GM12878 (cell line): ENCODE results near the gene ECSIT. TPM values are rescaled to one million over a fixed set of nuclear protein-coding genes. Genes with fewer than 3 reads are reported as not detected.

Experiments used
- BACH1 ChIP-seq: fragments of 450-650 bp; IDR thresholded peaks from 2 replicates; pipeline ENCODE4 v1.6.1; 2017; ENCODE audit warnings: mild to moderate bottlenecking, borderline replicate concordance
- BMI1 ChIP-seq: fragments of 450-650 bp; IDR thresholded peaks from 2 replicates; pipeline ENCODE4 v1.6.1; 2016; ENCODE audit warnings: mild to moderate bottlenecking, moderate library complexity, borderline replicate concordance
- CHD1 ChIP-seq: IDR thresholded peaks from 2 replicates; pipeline ENCODE4 v1.6.1; 2012; ENCODE audit warnings: low read depth, low read length, improper control_type of control experiment
- CHD2 ChIP-seq: IDR thresholded peaks from 2 replicates; pipeline ENCODE4 v1.6.1; 2011; ENCODE audit warnings: low read depth, low read length, improper control_type of control experiment, borderline replicate concordance
- EED ChIP-seq: sonication (generic); IDR thresholded peaks from 2 replicates; pipeline ENCODE4 v1.6.1; 2016; ENCODE audit warnings: antibody characterized with exemption, low read depth
- FOXK2 ChIP-seq: fragments of 450-650 bp; IDR thresholded peaks from 2 replicates; pipeline ENCODE4 v1.6.1; 2017; ENCODE audit warnings: mild to moderate bottlenecking, moderate library complexity
- FOXM1 ChIP-seq: IDR thresholded peaks from 2 replicates; pipeline ENCODE4 v1.6.1; 2012; ENCODE audit warnings: low read depth, mild to moderate bottlenecking, inconsistent platforms, low read length, moderate library complexity
- IKZF1 ChIP-seq: fragments of 450-650 bp; conservative IDR thresholded peaks from 2 replicates; pipeline ENCODE4 v1.6.1; 2017; ENCODE audit warnings: antibody characterized with exemption, mild to moderate bottlenecking
- KAT2A ChIP-seq: conservative IDR thresholded peaks from 2 replicates; pipeline ENCODE4 v1.6.1; 2011; ENCODE audit warnings: low read depth, low read length; ENCODE audit not compliant: control insufficient read depth
- MEF2B ChIP-seq: fragments of 450-650 bp; IDR thresholded peaks from 2 replicates; pipeline ENCODE4 v1.6.1; 2018; ENCODE audit warnings: mild to moderate bottlenecking, moderate library complexity; ENCODE audit not compliant: partially characterized antibody, poor library complexity, severe bottlenecking
- NBN ChIP-seq: fragments of 450-650 bp; IDR thresholded peaks from 2 replicates; pipeline ENCODE4 v1.6.1; 2016
- POLR2A ChIP-seq: IDR thresholded peaks from 2 replicates; pipeline ENCODE4 v1.6.1; 2011; ENCODE audit warnings: low read depth, mild to moderate bottlenecking, low read length
- POLR2AphosphoS2 ChIP-seq: IDR thresholded peaks from 2 replicates; pipeline ENCODE4 v1.6.1; 2011; ENCODE audit warnings: low read depth, mild to moderate bottlenecking, low read length, improper control_type of control experiment, moderate library complexity
- RFX5 ChIP-seq: IDR thresholded peaks from 2 replicates; pipeline ENCODE4 v1.6.1; 2011; ENCODE audit warnings: low read depth, low read length, improper control_type of control experiment
- STAT3 ChIP-seq: IDR thresholded peaks from 2 replicates; pipeline ENCODE4 v1.6.1; 2011; ENCODE audit warnings: low read depth, low read length, improper control_type of control experiment
- ZNF217 ChIP-seq: fragments of 450-650 bp; IDR thresholded peaks from 2 replicates; pipeline ENCODE4 v1.6.1; 2017; ENCODE audit warnings: antibody characterized with exemption, mild to moderate bottlenecking
- ZNF384 ChIP-seq: IDR thresholded peaks from 2 replicates; pipeline ENCODE4 v1.6.1; 2012; ENCODE audit warnings: low read depth, mild to moderate bottlenecking, low read length, improper control_type of control experiment, borderline replicate concordance
- ZNF622 ChIP-seq: fragments of 450-650 bp; IDR thresholded peaks from 2 replicates; pipeline ENCODE4 v1.6.1; 2017; ENCODE audit warnings: mild to moderate bottlenecking, inconsistent platforms
- polyA plus RNA-seq, 11 experiments: library from polyadenylated mRNA; depleted of rRNA in 4 of 11; unstranded in 6 of 11; stranded (reverse) in 5 of 11; fragments of >200 nt; fragmentation: Nextera tagmentation in 4 of 11; fragmentation: Illumina TruSeq in 1 of 11; extraction: Ambion mirVana in 4 of 11; extraction: Trizol in 1 of 11; gene quantifications; 1 replicate in 1 of 11; 2 replicates in 10 of 11; pipeline versions ENCODE4 v1.2.1 to v1.2.3, GENCODE V29; 2011 to 2016; ENCODE audit warnings: inconsistent platforms in 2 of 11, missing spikeins in 2 of 11, low read depth in 1 of 11
- total RNA-seq, 4 experiments: library from RNA; depleted of rRNA in 3 of 4; stranded (reverse); fragments of >200 nt in 3 of 4; fragmentation: Illumina TruSeq in 1 of 4; extraction: Trizol in 1 of 4; gene quantifications; 2 replicates each; pipeline versions ENCODE4 v1.2.1 to v1.2.3, GENCODE V29; 2013 to 2021
- TF ChIP-seq, protein P1 (sequence below): fragments of 450-650 bp; formaldehyde crosslinking; IDR thresholded peaks from 2 replicates; pipeline ENCODE4 v1.4.0; 2022; ENCODE audit warnings: mild to moderate bottlenecking, moderate library complexity
- TF ChIP-seq, protein P2 (sequence below): fragments of 450-650 bp; IDR thresholded peaks from 2 replicates; pipeline ENCODE4 v1.6.1; 2017; ENCODE audit warnings: low read depth, mild to moderate bottlenecking, moderate library complexity
- TF ChIP-seq, protein P3 (sequence below): IDR thresholded peaks from 2 replicates; pipeline ENCODE4 v1.6.1; 2011; ENCODE audit warnings: mild to moderate bottlenecking, low read depth, low read length, moderate library complexity; ENCODE audit not compliant: insufficient replicate concordance
- TF ChIP-seq, protein P4 (sequence below): fragments of 450-650 bp; IDR thresholded peaks from 2 replicates; pipeline ENCODE4 v1.6.1; 2017; ENCODE audit warnings: mild to moderate bottlenecking, moderate library complexity

ECSIT gene
- total and polyA plus RNA-seq, 10 of the 15 experiments (the other 5 are each of a cell fraction or from before 2014, with no cell fraction given) = 1.0 to 59.6 (median 41.3) TPM

DNA sequence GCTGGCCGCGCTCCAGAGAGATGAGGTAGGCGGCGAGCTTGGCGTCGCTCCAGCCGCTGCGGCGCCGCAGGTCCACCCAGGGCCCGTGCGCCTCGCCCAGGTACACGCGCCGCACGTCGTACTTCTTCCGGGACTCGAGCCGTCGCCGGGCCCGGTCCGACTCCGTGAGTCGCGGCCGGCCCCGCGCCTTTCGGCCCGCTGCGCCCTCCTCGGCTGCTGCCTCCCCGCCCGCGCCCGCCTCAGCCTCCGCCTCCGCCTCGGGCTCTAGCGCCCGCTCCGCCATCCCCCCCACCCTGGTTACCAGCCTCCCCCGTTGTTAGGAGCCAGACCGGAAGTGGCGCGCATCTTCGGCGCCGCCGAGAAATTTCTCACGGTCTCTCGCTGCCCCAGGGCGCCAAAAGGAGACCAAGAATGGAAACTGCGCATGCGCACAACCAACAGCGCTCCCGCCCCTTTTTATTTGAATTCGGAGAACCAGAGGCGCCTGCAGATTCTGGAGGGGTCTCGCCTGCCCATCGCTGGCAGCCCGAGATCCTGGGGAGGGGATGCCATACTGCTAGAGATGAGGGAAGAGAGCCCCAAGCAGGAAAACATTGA lies 23.3 kb downstream of the ECSIT start, which contains the start of gene ZNF653 (continued):
- no peak for TF ChIP-seq ZNF622
- no peak for TF ChIP-seq CHD1
- TF ChIP-seq CHD2 = peak; percentile 69
- TF ChIP-seq FOXK2 = no peak
- no peak for TF ChIP-seq ZNF217
- TF ChIP-seq BMI1 = no peak
- TF ChIP-seq KAT2A = no peak
- TF ChIP-seq, protein P1, sequence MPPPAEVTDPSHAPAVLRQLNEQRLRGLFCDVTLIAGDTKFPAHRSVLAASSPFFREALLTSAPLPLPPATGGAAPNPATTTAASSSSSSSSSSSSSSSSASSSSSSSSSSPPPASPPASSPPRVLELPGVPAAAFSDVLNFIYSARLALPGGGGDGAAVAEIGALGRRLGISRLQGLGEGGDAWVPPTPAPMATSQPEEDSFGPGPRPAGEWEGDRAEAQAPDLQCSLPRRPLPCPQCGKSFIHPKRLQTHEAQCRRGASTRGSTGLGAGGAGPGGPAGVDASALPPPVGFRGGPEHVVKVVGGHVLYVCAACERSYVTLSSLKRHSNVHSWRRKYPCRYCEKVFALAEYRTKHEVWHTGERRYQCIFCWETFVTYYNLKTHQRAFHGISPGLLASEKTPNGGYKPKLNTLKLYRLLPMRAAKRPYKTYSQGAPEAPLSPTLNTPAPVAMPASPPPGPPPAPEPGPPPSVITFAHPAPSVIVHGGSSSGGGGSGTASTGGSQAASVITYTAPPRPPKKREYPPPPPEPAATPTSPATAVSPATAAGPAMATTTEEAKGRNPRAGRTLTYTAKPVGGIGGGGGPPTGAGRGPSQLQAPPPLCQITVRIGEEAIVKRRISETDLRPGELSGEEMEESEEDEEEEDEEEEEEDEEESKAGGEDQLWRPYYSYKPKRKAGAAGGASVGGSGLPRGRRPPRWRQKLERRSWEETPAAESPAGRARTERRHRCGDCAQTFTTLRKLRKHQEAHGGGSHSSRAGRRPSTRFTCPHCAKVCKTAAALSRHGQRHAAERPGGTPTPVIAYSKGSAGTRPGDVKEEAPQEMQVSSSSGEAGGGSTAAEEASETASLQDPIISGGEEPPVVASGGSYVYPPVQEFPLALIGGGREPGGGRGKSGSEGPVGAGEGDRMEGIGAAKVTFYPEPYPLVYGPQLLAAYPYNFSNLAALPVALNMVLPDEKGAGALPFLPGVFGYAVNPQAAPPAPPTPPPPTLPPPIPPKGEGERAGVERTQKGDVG (CRISPR knock-in tag) = no peak
- no peak for TF ChIP-seq FOXM1
- peak; percentile 85 for TF ChIP-seq POLR2AphosphoS2
- TF ChIP-seq, protein P2, sequence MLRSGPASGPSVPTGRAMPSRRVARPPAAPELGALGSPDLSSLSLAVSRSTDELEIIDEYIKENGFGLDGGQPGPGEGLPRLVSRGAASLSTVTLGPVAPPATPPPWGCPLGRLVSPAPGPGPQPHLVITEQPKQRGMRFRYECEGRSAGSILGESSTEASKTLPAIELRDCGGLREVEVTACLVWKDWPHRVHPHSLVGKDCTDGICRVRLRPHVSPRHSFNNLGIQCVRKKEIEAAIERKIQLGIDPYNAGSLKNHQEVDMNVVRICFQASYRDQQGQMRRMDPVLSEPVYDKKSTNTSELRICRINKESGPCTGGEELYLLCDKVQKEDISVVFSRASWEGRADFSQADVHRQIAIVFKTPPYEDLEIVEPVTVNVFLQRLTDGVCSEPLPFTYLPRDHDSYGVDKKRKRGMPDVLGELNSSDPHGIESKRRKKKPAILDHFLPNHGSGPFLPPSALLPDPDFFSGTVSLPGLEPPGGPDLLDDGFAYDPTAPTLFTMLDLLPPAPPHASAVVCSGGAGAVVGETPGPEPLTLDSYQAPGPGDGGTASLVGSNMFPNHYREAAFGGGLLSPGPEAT = 0 out of 2 replicates have a peak, but pooled peaks have one; percentile 32
- TF ChIP-seq, protein P3, sequence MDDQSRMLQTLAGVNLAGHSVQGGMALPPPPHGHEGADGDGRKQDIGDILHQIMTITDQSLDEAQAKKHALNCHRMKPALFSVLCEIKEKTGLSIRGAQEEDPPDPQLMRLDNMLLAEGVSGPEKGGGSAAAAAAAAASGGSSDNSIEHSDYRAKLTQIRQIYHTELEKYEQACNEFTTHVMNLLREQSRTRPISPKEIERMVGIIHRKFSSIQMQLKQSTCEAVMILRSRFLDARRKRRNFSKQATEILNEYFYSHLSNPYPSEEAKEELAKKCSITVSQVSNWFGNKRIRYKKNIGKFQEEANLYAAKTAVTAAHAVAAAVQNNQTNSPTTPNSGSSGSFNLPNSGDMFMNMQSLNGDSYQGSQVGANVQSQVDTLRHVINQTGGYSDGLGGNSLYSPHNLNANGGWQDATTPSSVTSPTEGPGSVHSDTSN = no peak
- no peak for TF ChIP-seq MEF2B
- TF ChIP-seq RFX5 = no peak
- TF ChIP-seq, protein P4, sequence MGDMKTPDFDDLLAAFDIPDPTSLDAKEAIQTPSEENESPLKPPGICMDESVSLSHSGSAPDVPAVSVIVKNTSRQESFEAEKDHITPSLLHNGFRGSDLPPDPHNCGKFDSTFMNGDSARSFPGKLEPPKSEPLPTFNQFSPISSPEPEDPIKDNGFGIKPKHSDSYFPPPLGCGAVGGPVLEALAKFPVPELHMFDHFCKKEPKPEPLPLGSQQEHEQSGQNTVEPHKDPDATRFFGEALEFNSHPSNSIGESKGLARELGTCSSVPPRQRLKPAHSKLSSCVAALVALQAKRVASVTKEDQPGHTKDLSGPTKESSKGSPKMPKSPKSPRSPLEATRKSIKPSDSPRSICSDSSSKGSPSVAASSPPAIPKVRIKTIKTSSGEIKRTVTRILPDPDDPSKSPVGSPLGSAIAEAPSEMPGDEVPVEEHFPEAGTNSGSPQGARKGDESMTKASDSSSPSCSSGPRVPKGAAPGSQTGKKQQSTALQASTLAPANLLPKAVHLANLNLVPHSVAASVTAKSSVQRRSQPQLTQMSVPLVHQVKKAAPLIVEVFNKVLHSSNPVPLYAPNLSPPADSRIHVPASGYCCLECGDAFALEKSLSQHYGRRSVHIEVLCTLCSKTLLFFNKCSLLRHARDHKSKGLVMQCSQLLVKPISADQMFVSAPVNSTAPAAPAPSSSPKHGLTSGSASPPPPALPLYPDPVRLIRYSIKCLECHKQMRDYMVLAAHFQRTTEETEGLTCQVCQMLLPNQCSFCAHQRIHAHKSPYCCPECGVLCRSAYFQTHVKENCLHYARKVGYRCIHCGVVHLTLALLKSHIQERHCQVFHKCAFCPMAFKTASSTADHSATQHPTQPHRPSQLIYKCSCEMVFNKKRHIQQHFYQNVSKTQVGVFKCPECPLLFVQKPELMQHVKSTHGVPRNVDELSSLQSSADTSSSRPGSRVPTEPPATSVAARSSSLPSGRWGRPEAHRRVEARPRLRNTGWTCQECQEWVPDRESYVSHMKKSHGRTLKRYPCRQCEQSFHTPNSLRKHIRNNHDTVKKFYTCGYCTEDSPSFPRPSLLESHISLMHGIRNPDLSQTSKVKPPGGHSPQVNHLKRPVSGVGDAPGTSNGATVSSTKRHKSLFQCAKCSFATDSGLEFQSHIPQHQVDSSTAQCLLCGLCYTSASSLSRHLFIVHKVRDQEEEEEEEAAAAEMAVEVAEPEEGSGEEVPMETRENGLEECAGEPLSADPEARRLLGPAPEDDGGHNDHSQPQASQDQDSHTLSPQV = no peak
- no peak for TF ChIP-seq ZNF384
- TF ChIP-seq STAT3 = no peak
- TF ChIP-seq EED = no peak
- peak; percentile 85 for TF ChIP-seq POLR2A
- peak; percentile 87 for TF ChIP-seq BACH1
- TF ChIP-seq IKZF1 = peak; percentile 82
- peak; percentile 77 for TF ChIP-seq NBN
